Endothelial cell of umbilical vein (primary cell): ENCODE data around the gene C17orf78. TPM values are rescaled to one million over a fixed set of nuclear protein-coding genes. Genes with fewer than 3 reads are reported as not detected.

Source experiments
- BruUV-seq: library from RNA; stranded (reverse); fragments of 400-500 nt; replicated peaks from 2 replicates; lab custom pipeline; 2021; lab: Mats Ljungman, UMichigan
- CTCF ChIA-PET: fragments of 300-600, 350-600 bp; sonication (Branson Sonifier 250); formaldehyde crosslinking; loops from one replicate; lab custom pipeline; 2021; ENCODE audit warnings: antibody characterized with exemption, inconsistent platforms; lab: Charles Lee
- POLR2A ChIA-PET: fragments of 300-600, 350-600 bp; sonication (Branson Sonifier 250); formaldehyde crosslinking; loops from one replicate; lab custom pipeline; 2021; ENCODE audit warnings: antibody characterized with exemption, inconsistent platforms; lab: Charles Lee
- DNase-seq: peaks from one replicate; pipeline ENCODE4 v3.0.0-alpha.2; 2011; ENCODE audit warnings: low read depth, low spot score
- FAIRE-seq: peaks from 2 replicates; lab custom pipeline; 2011; peaks lifted over from hg19 to GRCh38; lab: Jason Lieb, UNC
- H2AFZ ChIP-seq: 2 replicates; pipeline ENCODE4 v1.6.0; 2012; ENCODE audit warnings: low read depth, low read length, control low read depth, inconsistent platforms
- H3K27ac ChIP-seq: 2 replicates; pipeline ENCODE4 v1.5.1; 2011; ENCODE audit warnings: low read depth, mild to moderate bottlenecking, control low read depth, low read length, moderate library complexity; ENCODE audit not compliant: insufficient read depth
- H3K27me3 ChIP-seq, 2 experiments: 2 replicates each; pipeline versions ENCODE4 v1.6.0 to v1.6.1; 2011; ENCODE audit warnings: low read length in 2 of 2, mixed read lengths in 1 of 2; ENCODE audit not compliant: control insufficient read depth in 2 of 2, insufficient read depth in 2 of 2
- H3K36me3 ChIP-seq, 2 experiments: 2 replicates in 1 of 2; 3 replicates in 1 of 2; pipeline ENCODE4 v1.5.1; 2011; ENCODE audit warnings: low read length in 2 of 2, mild to moderate bottlenecking in 1 of 2, moderate library complexity in 1 of 2; ENCODE audit not compliant: control insufficient read depth in 2 of 2, insufficient read depth in 2 of 2; ENCODE audit errors: extremely low read depth in 1 of 2
- H3K4me1 ChIP-seq: 3 replicates; pipeline ENCODE4 v1.5.1; 2011; ENCODE audit warnings: mild to moderate bottlenecking, low read length; ENCODE audit not compliant: control insufficient read depth, insufficient read depth; ENCODE audit errors: extremely low read depth
- H3K4me2 ChIP-seq: 2 replicates; pipeline ENCODE4 v1.6.1; 2011; ENCODE audit warnings: low read length, control low read depth, mixed read lengths; ENCODE audit not compliant: insufficient read depth
- H3K4me3 ChIP-seq, 3 experiments: fragments of 200-600 bp in 1 of 3; sonication (generic), shearing (Covaris generic) in 1 of 3; replicated peaks in 1 of 3; 2 replicates each; pipeline ENCODE4 v1.5.1; 2011 to 2016; ENCODE audit warnings: control low read depth in 3 of 3, low read length in 3 of 3, mild to moderate bottlenecking in 2 of 3, inconsistent platforms in 1 of 3, low read depth in 1 of 3, moderate library complexity in 1 of 3; ENCODE audit not compliant: insufficient read depth in 1 of 3
- H3K79me2 ChIP-seq: 2 replicates; pipeline ENCODE4 v1.6.0; 2012; ENCODE audit warnings: low read length, inconsistent platforms; ENCODE audit not compliant: control insufficient read depth, insufficient read depth
- H3K9ac ChIP-seq: replicated peaks from 2 replicates; pipeline ENCODE3; 2011; ENCODE audit warnings: low read length, control low read depth; ENCODE audit not compliant: insufficient read depth; ENCODE audit errors: extremely low read depth
- H3K9me1 ChIP-seq: replicated peaks from 3 replicates; pipeline ENCODE4 v1.6.0; 2011; ENCODE audit warnings: mild to moderate bottlenecking, low read length; ENCODE audit not compliant: control insufficient read depth, insufficient read depth; ENCODE audit errors: extremely low read depth
- H3K9me3 ChIP-seq: replicated peaks from 2 replicates; pipeline ENCODE4 v1.5.1; 2012; ENCODE audit warnings: low read length, inconsistent platforms; ENCODE audit not compliant: control insufficient read depth, insufficient read depth
- H4K20me1 ChIP-seq: replicated peaks from 2 replicates; pipeline ENCODE3; 2011; ENCODE audit warnings: mild to moderate bottlenecking, low read length; ENCODE audit not compliant: control insufficient read depth, insufficient read depth; ENCODE audit errors: extremely low read depth
- CTCF ChIP-seq, 2 donors: IDR thresholded peaks; 1 replicate in 1 of 2; 2 replicates in 1 of 2; pipeline ENCODE4 v1.5.1; 2011; ENCODE audit warnings: low read length in 2 of 2, mild to moderate bottlenecking in 2 of 2, moderate library complexity in 2 of 2, control low read depth in 1 of 2, inconsistent platforms in 1 of 2, low read depth in 1 of 2; ENCODE audit not compliant: insufficient read depth in 1 of 2; ENCODE audit errors: extremely low read depth in 1 of 2
- EZH2 ChIP-seq: IDR thresholded peaks from 2 replicates; pipeline ENCODE4 v1.6.1; 2012; ENCODE audit warnings: borderline replicate concordance, low read depth, mild to moderate bottlenecking, moderate library complexity, low read length, inconsistent platforms; ENCODE audit not compliant: severe bottlenecking
- FOS ChIP-seq: IDR thresholded peaks from 2 replicates; pipeline ENCODE4 v1.6.1; 2011; ENCODE audit warnings: mild to moderate bottlenecking, low read length, moderate library complexity, borderline replicate concordance; ENCODE audit not compliant: insufficient read depth
- GATA2 ChIP-seq: IDR thresholded peaks from 2 replicates; pipeline ENCODE4 v1.7.0; 2011; ENCODE audit warnings: low read depth, mild to moderate bottlenecking, moderate library complexity, mixed read lengths, low read length; ENCODE audit not compliant: insufficient read length, insufficient read depth
- JUN ChIP-seq: IDR thresholded peaks from 2 replicates; pipeline ENCODE4 v1.6.1; 2011; ENCODE audit warnings: borderline replicate concordance, low read depth; ENCODE audit not compliant: insufficient read length, insufficient read depth
- MAX ChIP-seq: IDR thresholded peaks from 2 replicates; pipeline ENCODE4 v1.6.1; 2011; ENCODE audit not compliant: insufficient read depth, insufficient read length
- MYC ChIP-seq: IDR thresholded peaks from one replicate; pipeline ENCODE4 v1.6.1; 2011; ENCODE audit warnings: mild to moderate bottlenecking, low read depth, low read length
- POLR2A ChIP-seq: IDR thresholded peaks from 2 replicates; pipeline ENCODE4 v1.6.1; 2012; ENCODE audit warnings: low read depth, mild to moderate bottlenecking, control low read depth, low read length
- POLR2AphosphoS5 ChIP-seq: IDR thresholded peaks from 2 replicates; pipeline ENCODE4 v1.6.1; 2012; ENCODE audit warnings: low read depth, mild to moderate bottlenecking, control low read depth, low read length, moderate library complexity; ENCODE audit not compliant: insufficient read depth
- dilution Hi-C: fragments of 300-500 bp; cut with MboI; formaldehyde crosslinking; loops from one replicate; pipeline ENCODE4 v1.15.0; 2019; ENCODE audit warnings: low sequenced_read_pairs; ENCODE audit not compliant: extremely low pct_ligation_motif_present
- intact Hi-C: fragments of 100-400 bp; cut with micrococcal nuclease; formaldehyde crosslinking; loops from one replicate; pipeline ENCODE4 v1.10.0; 2022
- polyA plus RNA-seq, 4 experiments: library from polyadenylated mRNA; depleted of rRNA in 3 of 4; stranded (reverse) in 3 of 4; unstranded in 1 of 4; fragments of >200 nt; gene quantifications; 2 replicates each; pipeline versions ENCODE4 v1.2.1 to v1.2.3, GENCODE V29; 2011 to 2012; ENCODE audit warnings: missing spikeins in 1 of 4
- total RNA-seq: library from RNA; stranded (reverse); gene quantifications from 2 replicates; pipeline ENCODE4 v1.2.3, GENCODE V29; 2021

The C17orf78 gene
- total and polyA plus RNA-seq, 2 donors (not counting 3 experiments of a cell fraction or from before 2014, with no cell fraction given), result not detected

- no peak for DNase-seq
- Histone ChIP-seq H4K20me1 (no peaks in the 10 kb centered on the region), H3K79me2 (peaks cover 24% of the 10 kb centered on the region), H3K4me3 (no peak overlapping the region), H3K27ac (no peak overlapping the region), H3K36me3 (no peaks in the 10 kb centered on the region), H3K4me1 (peaks cover 21% of the 10 kb centered on the region), H3K9ac (no peak overlapping the region), H3K27me3 (no peaks in the 10 kb centered on the region), H3K9me3 (no peaks in the 10 kb centered on the region), H3K9me1 (no peaks in the 10 kb centered on the region), H2AFZ (no peak overlapping the region), H3K4me2 (no peak overlapping the region)
- TF ChIP-seq FOS (no peak), MYC (no peak), JUN (no peak), CTCF (IDR thresholded peaks at IDR 0.05; ENCODE audit: extremely low read depth in 1 of 2, insufficient read depth in 1 of 2, low read depth in 1 of 2, low read length in 2 of 2) (no peak), GATA2 (no peak), POLR2A (no peak), POLR2AphosphoS5 (no peak), EZH2 (no peak), MAX (no peak)
- dilution Hi-C loops (no loop called here), intact Hi-C loops (no loop called here)
- no TSS peak for BruUV-seq
- ChIA-PET POLR2A (interaction anchor here (0.7 kb wide), 1 partner anchor 11 kb away, joined by 4 read pairs; no protein-coding TSS in a partner anchor), CTCF (interaction anchor here (0.6 to 2.8 kb wide), 3 partner anchors 9 to 194 kb away, joined by 3 to 32 read pairs (median 6); no protein-coding TSS in a partner anchor)
- no peak for FAIRE-seq
Measured at GRCh38 chr17:37361543-37361942, 14.2 kb upstream of the C17orf78 start.
